SK-N-SH (cell line): ENCODE measurements around the gene TSKS. TPM values are rescaled to one million over a fixed set of nuclear protein-coding genes. Genes with fewer than 3 reads are reported as not detected.

Experiments
- CTCF ChIA-PET: fragments of 300-600, 350-600 bp; formaldehyde crosslinking; extraction: SDS; loops from one replicate; lab custom pipeline; 2021; lab: Yijun Ruan, JAX
- POLR2A ChIA-PET: fragments of 350-600 bp; sonication (Branson Sonifier 250); formaldehyde crosslinking; extraction: SDS; loops from one replicate; lab custom pipeline; 2020; ENCODE audit warnings: antibody characterized with exemption, inconsistent platforms; lab: Yijun Ruan, JAX
- DNase-seq: peaks from one replicate; pipeline ENCODE4 v3.0.0; 2012
- H2AFZ ChIP-seq: fragments of 200-600 bp; sonication (generic); 2 replicates; pipeline ENCODE4 v1.8.1; 2016; ENCODE audit warnings: antibody characterized with exemption, mild to moderate bottlenecking, low read depth
- H3F3A ChIP-seq: fragments of 200-600 bp; sonication (generic); replicated peaks from 2 replicates; pipeline ENCODE3; 2016; ENCODE audit warnings: antibody characterized with exemption, mild to moderate bottlenecking; ENCODE audit not compliant: insufficient read depth
- H3K27ac ChIP-seq, 2 experiments: fragments of 200-500 bp in 1 of 2; fragments of 200-600 bp in 1 of 2; sonication (Bioruptor generic) in 1 of 2; sonication (generic), shearing (Covaris generic) in 1 of 2; 2 replicates each; pipeline versions ENCODE4 v1.5.1 to v1.6.1; 2014 to 2016; ENCODE audit warnings: low read depth in 2 of 2, inconsistent platforms in 1 of 2, low read length in 1 of 2, mild to moderate bottlenecking in 1 of 2, mixed read lengths in 1 of 2
- H3K27me3 ChIP-seq: fragments of 200-600 bp; sonication (generic), shearing (Covaris generic); 2 replicates; pipeline ENCODE4 v1.6.1; 2016; ENCODE audit warnings: mixed run types; ENCODE audit not compliant: insufficient read depth
- H3K36me3 ChIP-seq, 2 experiments: fragments of 200-500 bp in 1 of 2; fragments of 200-600 bp in 1 of 2; sonication (Bioruptor generic) in 1 of 2; sonication (generic) in 1 of 2; replicated peaks in 1 of 2; 2 replicates each; pipeline versions ENCODE3 to v1.5.1; 2014 to 2016; ENCODE audit warnings: low read length in 1 of 2, mild to moderate bottlenecking in 1 of 2; ENCODE audit not compliant: insufficient read depth in 2 of 2, control insufficient read depth in 1 of 2
- H3K4me1 ChIP-seq, 2 experiments: fragments of 200-500 bp in 1 of 2; fragments of 200-600 bp in 1 of 2; sonication (Bioruptor generic) in 1 of 2; sonication (generic), shearing (Covaris generic) in 1 of 2; 2 replicates each; pipeline versions ENCODE4 v1.5.1 to v1.6.1; 2014 to 2016; ENCODE audit warnings: low read depth in 1 of 2, low read length in 1 of 2, mixed run types in 1 of 2; ENCODE audit not compliant: insufficient read depth in 2 of 2, control insufficient read depth in 1 of 2
- H3K4me2 ChIP-seq: fragments of 200-600 bp; sonication (generic), shearing (Covaris generic); 2 replicates; pipeline ENCODE4 v1.6.1; 2017; ENCODE audit warnings: mixed run types
- H3K4me3 ChIP-seq, 2 experiments: fragments of 200-500 bp in 1 of 2; fragments of 200-600 bp in 1 of 2; sonication (Bioruptor generic) in 1 of 2; sonication (generic), shearing (Covaris generic) in 1 of 2; 2 replicates each; pipeline versions ENCODE4 v1.5.1 to v1.8.1; 2014 to 2016; ENCODE audit warnings: low read depth in 2 of 2, inconsistent platforms in 1 of 2, low read length in 1 of 2, mild to moderate bottlenecking in 1 of 2, mixed read lengths in 1 of 2, moderate library complexity in 1 of 2
- H3K79me2 ChIP-seq: fragments of 200-600 bp; sonication (generic); 2 replicates; pipeline ENCODE4 v1.8.1; 2017; ENCODE audit warnings: mild to moderate bottlenecking; ENCODE audit not compliant: insufficient read depth
- H3K9ac ChIP-seq: fragments of 200-600 bp; sonication (generic); 2 replicates; pipeline ENCODE4 v1.6.1; 2017; ENCODE audit warnings: mixed run types
- H3K9me2 ChIP-seq: fragments of 200-600 bp; sonication (generic); 2 replicates; pipeline ENCODE4 v1.6.1; 2017; ENCODE audit warnings: mixed run types
- H3K9me3 ChIP-seq: fragments of 200-600 bp; sonication (generic); 2 replicates; pipeline ENCODE4 v1.6.1; 2017; ENCODE audit warnings: mixed run types, mild to moderate bottlenecking, moderate library complexity
- H4K20me1 ChIP-seq: fragments of 200-600 bp; sonication (generic); 2 replicates; pipeline ENCODE4 v1.6.1; 2017; ENCODE audit warnings: mild to moderate bottlenecking, mixed run types; ENCODE audit not compliant: insufficient read depth
- ELF1 ChIP-seq: IDR thresholded peaks from 2 replicates; pipeline ENCODE4 v1.4.0; 2012
- EP300 ChIP-seq, 2 experiments: IDR thresholded peaks; 2 replicates each; pipeline versions ENCODE4 v1.4.0 to v1.6.1; 2012; ENCODE audit warnings: borderline replicate concordance in 1 of 2, low read depth in 1 of 2, low read length in 1 of 2
- FOSL2 ChIP-seq: IDR thresholded peaks from 2 replicates; pipeline ENCODE4 v1.4.0; 2012; ENCODE audit warnings: low read depth, mild to moderate bottlenecking, moderate library complexity, borderline replicate concordance
- GABPA ChIP-seq: IDR thresholded peaks from 2 replicates; pipeline ENCODE4 v1.4.0; 2012; ENCODE audit warnings: low read depth, mild to moderate bottlenecking
- JUND ChIP-seq: IDR thresholded peaks from 2 replicates; pipeline ENCODE4 v1.4.0; 2012
- MEF2A ChIP-seq: IDR thresholded peaks from 2 replicates; pipeline ENCODE4 v1.4.0; 2012; ENCODE audit warnings: low read depth, borderline replicate concordance
- RAD21 ChIP-seq: IDR thresholded peaks from 2 replicates; pipeline ENCODE4 v1.6.1; 2012; ENCODE audit warnings: mild to moderate bottlenecking, low read length
- RCOR1 ChIP-seq: fragments of 150-350 bp; IDR thresholded peaks from 2 replicates; pipeline ENCODE4 v1.6.1; 2017; ENCODE audit warnings: antibody characterized with exemption, low read length
- RXRA ChIP-seq: IDR thresholded peaks from 2 replicates; pipeline ENCODE4 v1.4.0; 2012; ENCODE audit warnings: low read depth, mild to moderate bottlenecking, borderline replicate concordance
- SIN3A ChIP-seq: IDR thresholded peaks from 2 replicates; pipeline ENCODE4 v1.6.1; 2012; ENCODE audit warnings: low read depth, mild to moderate bottlenecking, low read length, moderate library complexity, borderline replicate concordance
- TAF1 ChIP-seq: IDR thresholded peaks from 2 replicates; pipeline ENCODE4 v1.6.1; 2012; ENCODE audit warnings: low read depth, mild to moderate bottlenecking, low read length, moderate library complexity, borderline replicate concordance
- WGBS: methylation state at CpG from one replicate; pipeline ENCODE4 v1.1.6; 2017; ENCODE audit warnings: low lambda C conversion rate; 5-methylcytosine and 5-hydroxymethylcytosine counted together
- polyA plus RNA-seq, 3 experiments: library from polyadenylated mRNA; depleted of rRNA; stranded (reverse); fragments of >200 nt; gene quantifications; 2 replicates each; pipeline ENCODE4 v1.2.3, GENCODE V29; 2012
- TF ChIP-seq, protein P1 (sequence below): fragments of 150-350 bp; IDR thresholded peaks from 2 replicates; pipeline ENCODE4 v1.6.1; 2016; ENCODE audit warnings: mild to moderate bottlenecking, low read depth, low read length
- TF ChIP-seq, protein P2 (sequence below): IDR thresholded peaks from 2 replicates; pipeline ENCODE4 v1.6.1; 2012; ENCODE audit warnings: mild to moderate bottlenecking, low read depth, low read length, moderate library complexity
- TF ChIP-seq, protein P3 (sequence below): fragments of 200-600 bp; sonication (generic); IDR thresholded peaks from 2 replicates; pipeline ENCODE4 v1.6.1; 2017; ENCODE audit warnings: antibody characterized with exemption, mild to moderate bottlenecking, moderate library complexity

The TSKS gene
- polyA plus RNA-seq, 1 of the 3 experiments (the other 2 are of a cell fraction): not detected

DNA sequence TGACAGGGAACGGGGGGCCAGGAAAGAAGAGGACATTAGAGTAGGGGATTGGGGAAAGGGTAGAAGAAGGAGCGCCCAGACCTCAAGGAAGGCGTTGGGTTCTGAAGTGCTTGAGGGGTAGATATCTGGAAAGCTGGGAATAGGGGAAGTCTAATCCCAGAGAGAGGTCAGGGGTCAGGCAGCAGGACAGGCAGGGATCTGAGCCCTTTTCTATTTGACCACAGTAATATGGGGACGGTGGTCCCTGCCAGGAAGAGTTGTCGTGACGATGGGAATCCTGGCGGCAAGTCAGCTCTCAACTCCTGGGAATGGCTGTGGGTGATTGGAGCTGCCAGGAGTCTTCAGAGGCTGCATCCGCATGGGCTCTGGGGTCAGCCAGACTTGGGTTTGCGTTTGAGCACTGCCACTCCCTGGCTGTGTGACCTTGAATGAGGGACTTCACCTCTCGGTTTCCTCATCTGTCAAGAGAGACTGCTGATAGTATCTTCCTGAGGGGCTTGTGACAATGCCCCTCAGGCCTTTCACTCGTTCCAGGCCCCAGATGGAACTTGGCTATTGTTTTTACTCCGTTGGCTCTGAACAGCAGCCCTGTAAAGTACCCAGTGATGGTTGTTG, 5.0 kb upstream of the TSKS start:
- H3K27me3 ChIP-seq: no peaks in the 10 kb centered on the region
- peaks cover 4% of the 10 kb centered on the region for H3F3A ChIP-seq
- no peak overlapping the region for H3K27ac ChIP-seq
- peak overlapping the region; percentile 94 for H3K4me2 ChIP-seq
- no peaks in the 10 kb centered on the region for H3K36me3 ChIP-seq
- POLR2A ChIA-PET: no interaction called here
- no peak for TF ChIP-seq TAF1
- TF ChIP-seq, protein P1, sequence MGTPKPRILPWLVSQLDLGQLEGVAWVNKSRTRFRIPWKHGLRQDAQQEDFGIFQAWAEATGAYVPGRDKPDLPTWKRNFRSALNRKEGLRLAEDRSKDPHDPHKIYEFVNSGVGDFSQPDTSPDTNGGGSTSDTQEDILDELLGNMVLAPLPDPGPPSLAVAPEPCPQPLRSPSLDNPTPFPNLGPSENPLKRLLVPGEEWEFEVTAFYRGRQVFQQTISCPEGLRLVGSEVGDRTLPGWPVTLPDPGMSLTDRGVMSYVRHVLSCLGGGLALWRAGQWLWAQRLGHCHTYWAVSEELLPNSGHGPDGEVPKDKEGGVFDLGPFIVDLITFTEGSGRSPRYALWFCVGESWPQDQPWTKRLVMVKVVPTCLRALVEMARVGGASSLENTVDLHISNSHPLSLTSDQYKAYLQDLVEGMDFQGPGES: no peak
- TF ChIP-seq, protein P2, sequence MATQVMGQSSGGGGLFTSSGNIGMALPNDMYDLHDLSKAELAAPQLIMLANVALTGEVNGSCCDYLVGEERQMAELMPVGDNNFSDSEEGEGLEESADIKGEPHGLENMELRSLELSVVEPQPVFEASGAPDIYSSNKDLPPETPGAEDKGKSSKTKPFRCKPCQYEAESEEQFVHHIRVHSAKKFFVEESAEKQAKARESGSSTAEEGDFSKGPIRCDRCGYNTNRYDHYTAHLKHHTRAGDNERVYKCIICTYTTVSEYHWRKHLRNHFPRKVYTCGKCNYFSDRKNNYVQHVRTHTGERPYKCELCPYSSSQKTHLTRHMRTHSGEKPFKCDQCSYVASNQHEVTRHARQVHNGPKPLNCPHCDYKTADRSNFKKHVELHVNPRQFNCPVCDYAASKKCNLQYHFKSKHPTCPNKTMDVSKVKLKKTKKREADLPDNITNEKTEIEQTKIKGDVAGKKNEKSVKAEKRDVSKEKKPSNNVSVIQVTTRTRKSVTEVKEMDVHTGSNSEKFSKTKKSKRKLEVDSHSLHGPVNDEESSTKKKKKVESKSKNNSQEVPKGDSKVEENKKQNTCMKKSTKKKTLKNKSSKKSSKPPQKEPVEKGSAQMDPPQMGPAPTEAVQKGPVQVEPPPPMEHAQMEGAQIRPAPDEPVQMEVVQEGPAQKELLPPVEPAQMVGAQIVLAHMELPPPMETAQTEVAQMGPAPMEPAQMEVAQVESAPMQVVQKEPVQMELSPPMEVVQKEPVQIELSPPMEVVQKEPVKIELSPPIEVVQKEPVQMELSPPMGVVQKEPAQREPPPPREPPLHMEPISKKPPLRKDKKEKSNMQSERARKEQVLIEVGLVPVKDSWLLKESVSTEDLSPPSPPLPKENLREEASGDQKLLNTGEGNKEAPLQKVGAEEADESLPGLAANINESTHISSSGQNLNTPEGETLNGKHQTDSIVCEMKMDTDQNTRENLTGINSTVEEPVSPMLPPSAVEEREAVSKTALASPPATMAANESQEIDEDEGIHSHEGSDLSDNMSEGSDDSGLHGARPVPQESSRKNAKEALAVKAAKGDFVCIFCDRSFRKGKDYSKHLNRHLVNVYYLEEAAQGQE: no peak
- TF ChIP-seq GABPA: no peak
- TF ChIP-seq MEF2A: no peak
- TF ChIP-seq SIN3A: no peak
- no peak for TF ChIP-seq RCOR1
- no peak for TF ChIP-seq RAD21
- TF ChIP-seq EP300 (IDR thresholded peaks at IDR 0.05; ENCODE audit: borderline replicate concordance in 1 of 2, low read depth in 1 of 2, low read length in 1 of 2): no peak
- TF ChIP-seq, protein P3, sequence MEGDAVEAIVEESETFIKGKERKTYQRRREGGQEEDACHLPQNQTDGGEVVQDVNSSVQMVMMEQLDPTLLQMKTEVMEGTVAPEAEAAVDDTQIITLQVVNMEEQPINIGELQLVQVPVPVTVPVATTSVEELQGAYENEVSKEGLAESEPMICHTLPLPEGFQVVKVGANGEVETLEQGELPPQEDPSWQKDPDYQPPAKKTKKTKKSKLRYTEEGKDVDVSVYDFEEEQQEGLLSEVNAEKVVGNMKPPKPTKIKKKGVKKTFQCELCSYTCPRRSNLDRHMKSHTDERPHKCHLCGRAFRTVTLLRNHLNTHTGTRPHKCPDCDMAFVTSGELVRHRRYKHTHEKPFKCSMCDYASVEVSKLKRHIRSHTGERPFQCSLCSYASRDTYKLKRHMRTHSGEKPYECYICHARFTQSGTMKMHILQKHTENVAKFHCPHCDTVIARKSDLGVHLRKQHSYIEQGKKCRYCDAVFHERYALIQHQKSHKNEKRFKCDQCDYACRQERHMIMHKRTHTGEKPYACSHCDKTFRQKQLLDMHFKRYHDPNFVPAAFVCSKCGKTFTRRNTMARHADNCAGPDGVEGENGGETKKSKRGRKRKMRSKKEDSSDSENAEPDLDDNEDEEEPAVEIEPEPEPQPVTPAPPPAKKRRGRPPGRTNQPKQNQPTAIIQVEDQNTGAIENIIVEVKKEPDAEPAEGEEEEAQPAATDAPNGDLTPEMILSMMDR: no peak
- TF ChIP-seq ELF1: no peak
- TF ChIP-seq JUND: no peak
- TF ChIP-seq RXRA: no peak
- no peak for TF ChIP-seq FOSL2
- TF ChIP-seq, all 33 proteins: peak for 0
- Histone ChIP-seq H3K9ac (peak overlapping the region; percentile 92), H3K4me3 (peak overlapping the region; percentile 72 to 93), H2AFZ (no peak overlapping the region), H3K4me1 (peaks cover 10 to 16% of the 10 kb centered on the region in 2 experiments; a peak in 2 of 4 replicates), H4K20me1 (peaks cover 10% of the 10 kb centered on the region; the same call in 1 of the 2 replicates), H3K9me3 (no peaks in the 10 kb centered on the region), H3K9me2 (no peaks in the 10 kb centered on the region), H3K79me2 (peaks cover 61% of the 10 kb centered on the region)
- WGBS: 77% methylated on average over 12 of the region's 12 CpGs
- CTCF ChIA-PET: no interaction called here
- DNase-seq: no peak
